GOT3 (cell line): ENCODE measurements around the gene DLEC1.
A peak's percentile ranks its signal among the peaks of the same experiment; 100 is the strongest.

Source experiments
- DNase-seq: peaks from one replicate; lab custom pipeline; 2025; ENCODE audit warnings: mixed read lengths; lab: John Stamatoyannopoulos, UW

Gene DLEC1

DNA sequence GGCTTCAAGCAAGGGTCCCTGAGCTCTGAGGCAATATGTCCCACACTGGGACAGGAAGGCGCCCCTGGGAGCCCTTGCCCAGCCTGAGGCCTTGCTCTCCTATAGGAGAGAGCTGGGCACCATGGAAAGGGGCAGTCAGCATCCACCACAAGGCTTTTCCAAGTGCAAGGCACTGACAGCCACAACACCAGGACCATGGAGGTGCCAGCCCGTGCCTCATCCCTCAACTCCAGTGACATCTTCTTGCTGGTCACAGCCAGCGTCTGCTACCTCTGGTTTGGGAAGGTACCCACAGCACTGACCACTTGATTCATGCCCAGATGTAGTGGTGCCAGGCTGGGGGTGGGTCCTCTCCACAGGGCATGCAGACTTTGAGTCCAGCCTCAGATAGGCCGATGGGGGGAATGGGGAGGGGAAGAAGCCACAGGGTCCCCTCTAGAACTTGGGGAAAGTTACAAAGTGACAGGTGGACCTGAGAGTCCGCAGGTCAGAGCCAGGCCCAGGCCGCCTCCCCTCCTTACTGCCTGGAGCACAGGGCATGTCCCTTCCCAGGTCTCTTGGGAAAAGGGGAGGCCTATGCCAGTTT is 36.6 kb upstream of the DLEC1 start:
- no peak for DNase-seq

DNA sequence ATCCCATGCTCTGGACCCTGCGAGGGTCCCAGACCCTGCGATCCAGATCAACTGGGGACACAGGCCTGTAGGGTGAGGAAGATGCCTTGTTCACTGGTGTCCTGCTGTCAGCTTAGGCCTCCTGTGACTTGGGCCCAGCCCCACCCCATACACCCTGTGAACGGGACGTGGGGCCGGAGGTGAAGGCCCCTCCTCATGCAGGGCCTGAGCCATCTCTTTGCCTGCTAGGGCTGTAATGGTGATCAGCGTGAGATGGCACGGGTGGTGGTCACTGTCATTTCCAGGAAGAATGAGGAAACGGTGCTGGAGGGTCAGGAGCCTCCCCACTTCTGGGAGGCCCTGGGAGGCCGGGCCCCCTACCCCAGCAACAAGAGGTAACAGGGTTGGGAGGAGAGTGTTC is 36.1 kb upstream of the DLEC1 start:
- no peak for DNase-seq

DNA sequence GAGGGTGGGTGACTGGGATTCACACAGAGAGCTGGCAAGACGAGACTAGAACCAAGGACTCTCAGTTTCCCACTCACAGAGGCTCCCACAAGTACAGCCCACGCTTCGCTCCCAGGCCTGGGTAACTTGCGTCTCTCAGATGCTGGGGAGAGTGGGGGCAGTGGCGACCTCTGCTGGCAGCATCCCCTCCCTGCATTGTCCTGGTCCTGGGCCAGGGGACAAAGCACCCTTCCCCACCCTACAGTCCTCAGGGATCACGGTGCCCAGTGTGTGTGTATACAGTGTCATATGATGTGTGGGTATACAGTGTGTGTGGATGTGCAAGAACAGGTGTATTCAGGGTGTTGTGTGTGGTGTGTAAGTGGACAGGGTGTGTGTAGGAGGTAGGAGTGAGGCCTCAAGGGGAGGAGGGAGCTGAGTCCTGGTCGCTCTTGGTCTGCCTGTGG is 35.6 kb upstream of the DLEC1 start:
- DNase-seq: no peak

DNA sequence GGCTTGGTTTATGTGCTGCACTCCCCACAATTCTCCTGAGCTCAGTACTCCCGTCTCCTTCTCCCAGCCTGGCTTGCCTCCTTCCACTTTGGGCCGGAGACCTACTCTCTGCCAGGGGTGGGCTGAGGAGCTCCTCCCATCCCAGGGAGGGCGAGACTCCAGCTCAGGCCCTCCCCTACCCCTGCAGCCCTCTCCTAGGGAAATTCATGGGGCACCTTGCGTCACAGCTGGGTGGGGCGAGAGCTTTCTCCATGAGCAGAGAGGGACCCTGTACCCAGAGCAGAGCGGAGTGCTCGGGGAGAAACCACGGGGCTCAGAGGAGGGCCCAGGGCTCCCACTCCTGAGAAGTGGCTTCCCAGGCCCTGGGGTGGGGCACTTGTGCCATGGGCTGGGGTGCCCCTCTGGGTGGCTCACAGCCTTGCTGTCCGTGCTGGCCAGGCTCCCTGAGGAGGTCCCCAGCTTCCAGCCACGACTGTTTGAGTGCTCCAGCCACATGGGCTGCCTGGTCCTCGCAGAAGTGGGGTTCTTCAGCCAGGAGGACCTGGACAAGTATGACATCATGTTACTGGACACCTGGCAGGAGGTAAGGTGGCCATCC is 35.1 kb upstream of the DLEC1 start:
- DNase-seq: no peak

DNA sequence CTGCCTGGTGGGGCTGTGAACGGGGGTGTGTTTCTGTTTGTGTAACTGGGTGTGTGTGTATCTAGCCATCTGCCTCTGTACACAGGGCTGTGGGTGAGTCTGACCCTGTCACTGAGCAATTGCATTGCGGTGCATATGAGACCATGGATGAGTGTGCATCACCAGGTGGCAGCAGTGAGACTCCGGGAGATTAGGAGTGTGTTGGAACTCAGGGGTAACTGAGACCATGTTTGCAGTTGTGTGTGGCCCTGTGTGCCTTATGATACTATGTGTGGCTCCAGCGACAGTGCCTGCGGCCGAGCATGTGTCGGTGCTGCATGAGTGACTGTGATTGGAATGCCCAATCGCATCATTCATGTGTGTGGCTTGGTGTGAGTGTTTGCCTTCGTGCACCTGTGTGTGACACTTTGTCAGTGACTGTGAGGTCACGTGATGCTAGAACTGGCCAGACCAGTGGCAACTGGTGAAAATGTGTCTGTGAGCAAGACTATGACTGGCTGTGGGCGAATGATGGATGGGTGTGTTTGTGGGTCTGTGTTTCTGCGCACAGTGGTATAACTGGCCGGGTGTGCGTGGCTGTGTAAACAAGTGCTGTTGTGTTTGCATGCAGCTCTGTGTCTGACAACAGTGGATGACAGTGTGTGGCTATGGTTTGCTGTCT is 34.5 kb upstream of the DLEC1 start:
- peak; percentile 16 for DNase-seq

DNA sequence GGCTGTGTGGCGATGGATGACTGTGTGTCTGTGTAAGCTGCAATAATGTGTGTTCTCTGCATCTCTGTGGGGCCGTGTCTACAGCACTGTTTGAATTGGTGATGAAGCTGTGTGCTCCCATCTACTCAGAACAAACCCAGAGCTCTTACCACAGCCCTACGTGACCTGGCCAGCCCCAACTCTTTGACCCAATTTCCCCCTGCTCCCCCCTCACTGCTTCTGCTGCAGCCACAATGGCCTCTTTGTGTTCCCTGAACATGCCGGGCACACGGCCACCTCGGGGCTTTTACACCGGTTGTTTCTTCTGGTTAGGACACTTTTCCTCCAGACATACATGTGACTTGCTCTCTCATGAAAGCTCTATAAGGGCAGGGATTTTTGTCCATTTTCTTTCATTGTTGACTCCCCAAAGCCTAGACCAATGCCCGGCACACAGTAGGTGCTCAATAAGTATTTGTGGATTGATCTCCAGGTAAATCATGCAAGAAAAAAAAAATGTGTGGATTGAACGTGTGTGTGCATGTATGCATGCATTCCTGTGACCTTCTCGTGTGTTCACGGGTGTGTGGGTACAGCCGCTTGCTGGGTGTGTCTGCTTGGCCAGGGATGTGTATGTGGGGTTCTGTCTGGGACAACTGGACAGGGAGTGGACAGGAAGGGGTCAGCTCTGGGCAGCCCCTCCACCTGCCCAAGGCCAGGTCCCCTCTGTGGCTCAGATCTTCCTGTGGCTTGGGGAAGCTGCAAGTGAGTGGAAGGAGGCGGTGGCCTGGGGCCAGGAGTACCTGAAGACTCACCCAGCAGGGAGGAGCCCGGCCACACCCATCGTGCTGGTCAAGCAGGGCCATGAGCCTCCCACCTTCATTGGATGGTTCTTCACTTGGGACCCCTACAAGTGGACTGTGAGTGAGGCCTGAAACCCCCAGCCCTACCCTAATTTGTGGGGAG is 33.7 kb upstream of the DLEC1 start:
- DNase-seq: no peak

DNA sequence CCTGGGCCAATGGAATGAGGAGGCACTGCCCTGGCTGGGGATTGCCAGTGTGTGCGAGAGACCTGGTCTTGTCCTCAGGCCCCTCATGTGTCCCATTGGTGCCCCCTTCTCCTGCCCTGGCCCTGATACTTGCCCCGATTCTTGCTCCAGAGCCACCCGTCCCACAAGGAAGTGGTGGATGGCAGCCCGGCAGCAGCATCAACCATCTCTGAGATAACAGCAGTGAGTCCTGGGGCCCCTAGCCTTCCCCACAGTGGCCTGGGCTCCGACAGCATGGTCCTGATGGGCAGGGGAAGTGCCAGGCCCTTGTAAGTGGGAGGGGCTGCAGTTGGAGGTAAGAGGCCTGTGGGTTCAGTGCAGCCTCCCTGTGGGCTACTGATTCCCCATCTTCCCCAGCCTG is 33.0 kb upstream of the DLEC1 start:
- DNase-seq: no peak

DNA sequence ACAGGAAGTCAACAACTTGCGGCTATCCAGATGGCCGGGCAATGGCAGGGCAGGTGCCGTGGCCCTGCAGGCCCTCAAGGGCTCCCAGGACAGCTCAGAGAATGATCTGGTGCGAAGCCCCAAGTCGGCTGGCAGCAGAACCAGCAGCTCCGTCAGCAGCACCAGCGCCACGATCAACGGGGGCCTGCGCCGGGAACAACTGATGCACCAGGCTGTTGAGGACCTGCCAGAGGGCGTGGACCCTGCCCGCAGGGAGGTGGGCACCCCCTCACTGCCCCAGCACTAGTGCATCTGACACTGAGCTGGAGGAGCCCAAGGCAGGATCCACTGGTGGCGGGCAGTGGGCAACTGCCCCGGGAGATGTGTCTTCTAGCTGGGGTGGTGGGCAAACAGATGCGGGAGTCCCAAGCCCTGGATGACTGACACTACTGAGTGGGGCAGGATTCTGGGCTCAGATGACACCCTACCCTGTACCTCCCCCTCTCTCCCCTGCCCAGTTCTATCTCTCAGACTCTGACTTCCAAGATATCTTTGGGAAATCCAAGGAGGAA is 32.5 kb upstream of the DLEC1 start:
- DNase-seq: no peak

DNA sequence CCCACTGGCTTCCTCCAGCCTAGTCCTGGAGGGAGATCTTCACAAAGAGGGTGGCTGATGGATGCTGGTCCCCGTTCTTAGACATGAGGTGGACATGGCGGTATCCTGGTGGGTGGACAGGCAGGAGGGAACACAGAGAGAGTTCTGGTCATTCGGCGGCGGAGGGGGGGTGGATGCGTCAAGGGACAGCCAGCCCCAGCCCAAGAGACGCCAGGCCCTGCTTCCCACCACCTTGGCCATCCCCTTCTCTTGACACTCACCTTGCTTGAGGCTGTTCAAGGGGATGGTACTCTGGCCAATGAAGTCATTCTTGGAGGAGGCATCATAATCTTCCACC is 31.3 kb upstream of the DLEC1 start:
- no peak for DNase-seq

DNA sequence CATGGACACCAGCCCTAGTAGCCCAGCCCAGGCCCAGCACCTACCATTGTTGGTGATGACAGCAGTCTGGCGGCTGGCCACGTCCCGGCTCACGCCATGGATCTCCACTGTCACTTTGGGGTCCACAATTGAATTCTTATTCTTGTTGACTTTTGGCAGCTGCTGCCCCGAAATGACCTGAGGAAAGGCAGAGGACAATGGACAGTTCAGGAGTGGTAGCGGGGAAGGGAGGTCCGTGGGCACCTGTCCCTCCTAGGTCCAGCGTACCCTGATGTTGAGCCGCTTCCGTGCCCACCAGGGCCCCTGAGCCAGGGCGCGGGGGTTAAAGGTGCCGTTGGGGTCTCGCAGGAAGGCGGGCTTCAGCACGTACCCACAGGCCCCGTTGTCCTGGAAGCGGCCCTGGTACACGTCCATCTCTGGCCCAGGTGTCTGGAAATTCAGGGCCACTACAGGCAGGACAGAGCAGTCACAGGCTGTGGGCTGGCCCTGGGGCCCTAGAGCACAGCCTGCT is 30.8 kb upstream of the DLEC1 start:
- no peak for DNase-seq

DNA sequence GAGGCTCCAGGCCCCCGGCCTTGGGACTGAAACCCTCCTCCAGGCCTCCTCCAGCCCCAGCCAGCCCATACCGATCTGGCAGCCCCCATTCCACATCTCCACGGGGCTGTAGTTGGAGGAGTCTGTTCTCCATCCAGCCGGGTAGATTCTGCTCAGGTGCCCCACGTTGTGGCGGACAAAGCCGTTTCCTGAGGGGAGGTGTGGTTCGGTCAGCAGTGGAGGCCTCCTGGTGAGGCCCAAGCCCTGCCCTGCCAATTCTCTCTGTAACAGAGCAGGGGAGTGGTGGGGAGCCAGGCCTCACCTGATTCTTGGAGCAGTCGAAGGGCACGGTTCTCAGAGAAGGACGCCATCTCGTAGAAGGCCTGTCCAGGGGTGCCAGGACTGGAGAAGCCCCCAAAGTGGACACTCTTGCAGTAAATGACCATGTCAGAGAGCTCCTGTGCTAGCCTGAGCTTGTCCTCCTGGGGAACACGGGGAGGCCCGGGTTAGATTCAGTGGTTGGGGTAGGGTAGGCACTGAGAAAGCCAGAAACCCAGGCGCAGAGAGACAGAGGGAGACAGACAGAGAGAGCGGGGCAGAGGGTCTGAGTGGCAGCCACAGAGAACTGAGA is 29.9 kb upstream of the DLEC1 start:
- DNase-seq: no peak

DNA sequence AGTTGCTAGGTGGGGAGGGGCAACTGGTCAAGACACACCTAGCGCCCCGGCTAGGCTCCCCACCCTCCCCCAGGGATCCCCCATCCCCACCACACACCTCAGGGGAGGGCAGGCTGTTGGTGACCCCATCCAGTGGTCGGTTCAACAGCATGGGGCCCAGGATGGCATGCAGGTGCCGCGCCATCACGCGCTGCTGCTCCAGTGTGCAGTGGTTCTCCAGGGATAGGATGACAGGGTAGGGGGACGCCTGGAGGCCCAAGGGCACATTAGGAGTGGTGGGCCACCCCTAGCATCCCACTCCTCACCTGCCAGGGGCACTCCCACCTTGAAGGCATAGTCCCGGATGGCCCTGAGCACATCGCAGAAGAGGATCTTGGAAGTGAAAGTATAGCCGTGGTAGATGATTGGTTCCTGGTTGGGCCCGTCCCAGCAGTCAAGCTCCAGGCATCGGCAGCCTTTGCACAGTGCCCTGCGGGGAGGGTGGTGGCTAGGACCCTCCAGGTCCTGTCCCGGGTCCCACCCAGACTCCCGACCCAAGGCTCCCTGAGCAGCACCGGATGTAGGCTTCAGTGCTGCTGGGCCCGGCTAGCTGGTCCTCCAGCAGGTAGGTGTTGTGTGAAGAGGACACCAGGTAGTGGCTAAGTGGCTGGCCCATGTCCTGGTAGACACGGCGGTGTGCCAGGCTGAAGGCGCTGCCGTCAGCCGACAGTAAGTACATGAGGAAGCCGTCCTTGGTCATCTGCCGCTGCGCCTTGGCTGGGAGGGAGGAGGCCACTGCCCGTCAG is 29.0 kb upstream of the DLEC1 start:
- no peak for DNase-seq

DNA sequence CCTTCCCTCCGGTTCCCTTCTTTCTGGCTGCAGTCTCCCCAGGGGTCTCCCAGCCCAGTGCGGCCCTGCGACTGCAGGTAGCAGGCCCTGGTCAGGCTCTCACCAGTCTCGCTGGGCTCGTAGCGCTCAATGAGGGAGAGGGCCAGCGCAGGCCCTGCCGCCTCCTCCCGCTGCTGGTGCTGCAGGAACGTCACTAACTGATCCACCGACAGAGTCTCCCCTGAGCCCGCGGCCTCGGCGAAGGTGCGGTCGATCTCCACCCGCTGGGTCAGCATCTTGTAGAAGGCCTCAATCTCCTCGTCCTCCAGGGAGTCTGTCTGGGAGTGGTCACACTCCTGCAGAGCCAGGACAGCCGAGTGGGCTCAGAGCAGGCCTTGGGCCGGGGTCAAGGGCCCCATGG is 27.9 kb upstream of the DLEC1 start:
- no peak for DNase-seq

DNA sequence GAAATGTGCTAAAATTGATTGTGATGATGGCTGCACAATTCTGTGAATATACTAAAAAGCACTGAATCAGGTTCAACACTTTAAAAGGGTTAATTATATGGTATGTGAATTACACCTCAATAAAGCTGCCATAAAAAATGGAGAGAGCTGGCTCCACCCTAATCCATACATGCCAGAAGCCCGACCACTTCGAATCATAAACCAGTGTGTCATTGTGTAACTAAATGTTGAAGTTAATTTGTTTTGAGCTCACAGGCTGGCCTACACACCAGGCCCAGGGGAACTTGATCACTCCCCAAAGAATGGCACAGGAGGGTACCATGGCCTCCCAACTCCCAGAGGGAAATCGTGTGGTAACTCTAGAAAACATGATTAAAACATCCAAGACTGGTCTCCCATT is 23.5 kb upstream of the DLEC1 start:
- no peak for DNase-seq

DNA sequence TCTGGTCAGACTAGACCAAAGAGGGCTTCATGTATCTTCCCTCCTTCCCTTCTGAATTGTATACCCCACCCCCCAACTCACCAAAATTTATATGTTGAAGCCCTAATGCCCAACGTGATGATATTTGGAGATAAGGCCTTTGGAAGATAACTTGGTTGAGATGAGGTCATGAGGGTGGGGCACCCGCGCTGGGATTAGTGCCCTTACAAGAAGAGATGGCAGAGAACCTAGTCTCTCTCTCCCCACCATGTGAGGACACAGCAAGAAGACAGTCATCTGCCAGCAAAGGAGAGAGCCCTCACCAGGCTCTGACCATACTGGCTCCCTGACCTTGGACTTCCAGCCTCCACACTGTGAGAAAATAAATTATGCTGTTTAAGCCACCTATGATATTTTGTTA is 23.0 kb upstream of the DLEC1 start:
- DNase-seq: no peak

DNA sequence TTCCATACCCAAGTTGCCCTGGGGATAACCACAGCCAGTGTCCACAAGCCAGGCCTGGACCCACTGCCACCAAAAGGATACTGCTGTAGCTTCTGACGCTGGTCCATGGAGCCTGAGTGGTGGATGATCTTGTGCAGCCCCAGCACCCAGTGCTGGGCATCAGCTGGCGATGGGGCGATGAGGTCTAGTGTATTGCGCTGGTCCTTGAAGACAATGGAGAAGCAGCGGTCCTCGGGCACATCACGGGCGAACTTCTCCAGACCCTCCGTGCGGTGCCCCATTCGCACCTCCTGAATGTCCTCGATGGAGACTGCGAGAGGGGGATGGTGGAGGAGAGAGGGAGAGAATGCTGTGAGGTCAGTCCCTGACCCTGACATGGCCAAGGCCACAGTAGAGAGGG is 22.6 kb upstream of the DLEC1 start:
- no peak for DNase-seq

DNA sequence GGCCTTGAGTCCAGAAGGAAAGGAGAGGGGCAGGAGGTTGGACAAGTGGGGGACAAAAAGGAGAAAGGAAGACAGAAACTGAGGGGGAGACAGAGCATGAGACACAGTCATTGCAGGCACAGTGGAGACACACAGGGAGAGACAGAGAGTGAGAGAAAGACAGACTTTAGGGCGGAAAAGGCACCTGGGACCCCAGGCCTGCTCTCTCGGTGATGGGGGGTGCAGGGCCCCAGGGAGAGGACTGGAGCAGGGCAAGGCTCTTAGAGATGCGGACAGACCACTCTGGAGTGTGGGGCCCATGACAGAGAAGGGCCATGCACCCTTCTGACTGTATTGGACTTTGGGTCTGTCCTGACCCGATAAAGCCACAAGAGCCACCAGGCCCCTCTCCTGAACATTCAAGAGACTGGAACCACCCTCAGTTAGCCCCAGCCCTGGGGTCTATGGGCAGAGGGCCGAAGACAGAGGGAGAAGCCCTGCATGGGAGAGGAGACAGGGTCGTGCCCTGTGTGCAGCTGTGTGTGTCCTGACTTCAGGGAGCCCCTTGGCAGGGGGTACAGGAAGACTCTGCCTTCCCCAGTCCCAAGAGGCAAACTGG is 22.1 kb upstream of the DLEC1 start:
- DNase-seq: no peak

DNA sequence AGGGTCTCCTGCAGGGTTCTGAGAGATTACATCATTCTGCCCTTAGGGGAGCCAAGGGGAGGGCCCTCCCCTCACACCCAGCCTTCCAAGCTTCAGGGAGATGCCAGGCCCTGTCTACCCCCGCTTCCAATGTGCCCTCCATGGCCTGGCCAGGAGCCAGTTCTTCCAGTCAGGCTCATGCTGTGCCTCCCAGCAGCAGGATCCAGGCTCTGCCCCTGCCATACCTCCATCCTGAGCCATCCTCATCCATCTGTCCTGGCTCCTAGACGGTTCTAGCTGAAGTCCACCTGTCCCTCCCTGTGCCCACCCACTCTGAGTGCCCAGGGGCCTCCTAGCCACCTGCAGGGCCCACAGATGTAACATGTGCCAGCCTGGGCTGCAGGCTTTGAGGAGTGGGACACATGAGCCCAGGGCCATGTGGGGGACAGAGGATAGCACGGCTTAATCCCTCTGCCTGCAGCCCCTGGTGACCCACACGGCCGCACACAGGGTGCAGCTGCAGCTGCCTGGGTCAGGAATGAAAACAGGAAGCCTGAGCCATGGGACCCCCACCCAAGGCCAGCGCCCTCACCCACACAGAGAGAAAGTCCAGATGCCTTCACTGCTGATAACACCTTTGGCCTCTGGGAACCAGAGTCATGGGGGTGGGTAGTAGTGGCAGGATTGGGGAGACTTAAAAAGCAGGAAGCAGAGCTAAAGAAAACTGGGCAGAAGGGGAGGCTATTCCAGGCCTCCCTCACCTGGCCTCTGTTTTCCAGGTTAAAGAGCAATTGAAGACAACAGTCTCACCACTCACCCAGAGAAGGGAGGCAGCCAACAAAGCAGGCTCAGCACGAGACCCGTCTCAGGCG is 21.3 kb upstream of the DLEC1 start:
- no peak for DNase-seq
